B cell (primary cell): Measurements from ENCODE around the gene NDST4. TPM values are rescaled to one million over a fixed set of nuclear protein-coding genes. Genes with fewer than 3 reads are reported as not detected.

Experiments
- ATAC-seq: fragments of 200-7000 bp; cut with Tn5 transposase; one replicate; pipeline ENCODE4 v1.10.0; 2021; ENCODE audit warnings: low read depth, mild to moderate bottlenecking, moderate number of reproducible peaks, moderate library complexity
- CTCF ChIA-PET: fragments of 350-600 bp; sonication (Branson Sonifier 250); formaldehyde crosslinking; loops from one replicate; lab custom pipeline; 2021; ENCODE audit warnings: antibody characterized with exemption, inconsistent platforms; lab: Charles Lee
- POLR2A ChIA-PET: fragments of 350-600 bp; sonication (Branson Sonifier 250); formaldehyde crosslinking; loops from one replicate; lab custom pipeline; 2021; ENCODE audit warnings: antibody characterized with exemption; lab: Charles Lee
- DNase-seq: peaks from one replicate; pipeline ENCODE4 v3.0.0; 2013
- H2AFZ ChIP-seq: 2 replicates; pipeline ENCODE4 v1.6.1; 2012; ENCODE audit warnings: mild to moderate bottlenecking, low read depth, low read length; ENCODE audit not compliant: insufficient read depth, poor library complexity, severe bottlenecking
- H3K27ac ChIP-seq, 2 donors: 1 replicate in 1 of 2; 2 replicates in 1 of 2; pipeline ENCODE4 v1.5.1; 2012 to 2013; ENCODE audit warnings: low read length in 2 of 2, mild to moderate bottlenecking in 2 of 2, moderate library complexity in 1 of 2
- H3K27me3 ChIP-seq, 4 experiments: fragments of 200-600 bp in 1 of 4; sonication (generic) in 1 of 4; replicated peaks in 1 of 4; 1 replicate in 2 of 4; 2 replicates in 2 of 4; pipeline versions ENCODE4 v1.6.1 to v1.7.0; 2013 to 2016; ENCODE audit warnings: low read length in 3 of 4, mild to moderate bottlenecking in 2 of 4, mixed read lengths in 1 of 4, moderate library complexity in 1 of 4; ENCODE audit not compliant: insufficient read depth in 4 of 4, control insufficient read depth in 3 of 4; ENCODE audit errors: control extremely low read depth in 1 of 4
- H3K36me3 ChIP-seq, 2 experiments: replicated peaks in 1 of 2; 1 replicate in 1 of 2; 2 replicates in 1 of 2; pipeline versions ENCODE4 v1.6.1 to v1.7.1; 2013; ENCODE audit warnings: low read length in 1 of 2; ENCODE audit not compliant: insufficient read depth in 2 of 2, control insufficient read depth in 1 of 2; ENCODE audit errors: control extremely low read depth in 1 of 2, extremely low read depth in 1 of 2
- H3K4me1 ChIP-seq, 2 donors: fragments of 200-600 bp in 1 of 2; sonication (generic) in 1 of 2; 1 replicate in 1 of 2; 2 replicates in 1 of 2; pipeline versions ENCODE4 v1.5.1 to v1.6.1; 2013 to 2017; ENCODE audit warnings: low read length in 2 of 2; ENCODE audit not compliant: control insufficient read depth in 2 of 2, insufficient read depth in 2 of 2
- H3K4me2 ChIP-seq: replicated peaks from 2 replicates; pipeline ENCODE3; 2012; ENCODE audit warnings: mild to moderate bottlenecking, low read depth, low read length; ENCODE audit not compliant: poor library complexity, severe bottlenecking
- H3K4me3 ChIP-seq, 5 experiments: fragments of 200-600 bp in 1 of 5; sonication (generic) in 1 of 5; 1 replicate in 3 of 5; 2 replicates in 2 of 5; pipeline versions ENCODE4 v1.5.1 to v1.7.0; 2011 to 2016; ENCODE audit warnings: low read length in 4 of 5, mild to moderate bottlenecking in 4 of 5, low read depth in 2 of 5, control low read depth in 1 of 5, moderate library complexity in 1 of 5; ENCODE audit not compliant: insufficient read depth in 1 of 5; ENCODE audit errors: control extremely low read depth in 1 of 5, extremely low read depth in 1 of 5
- H3K79me2 ChIP-seq: fragments of 200-600 bp; sonication (generic); one replicate; pipeline ENCODE4 v1.6.0; 2016; ENCODE audit warnings: low read length; ENCODE audit not compliant: control insufficient read depth, insufficient read depth
- H3K9ac ChIP-seq: fragments of 200-600 bp; sonication (generic); 2 replicates; pipeline ENCODE4 v1.6.1; 2017; ENCODE audit warnings: mild to moderate bottlenecking, low read length, moderate library complexity
- H3K9me3 ChIP-seq, 3 donors: one replicate each; pipeline versions ENCODE4 v1.6.1 to v1.7.1; 2013; ENCODE audit warnings: low read length in 2 of 3; ENCODE audit not compliant: control insufficient read depth in 2 of 3, insufficient read depth in 1 of 3; ENCODE audit errors: control extremely low read depth in 1 of 3
- H4K20me1 ChIP-seq: 2 replicates; pipeline ENCODE4 v1.6.0; 2012; ENCODE audit warnings: mild to moderate bottlenecking, low read length; ENCODE audit not compliant: insufficient read depth, control insufficient read depth, poor library complexity, severe bottlenecking
- H3K27ac Mint-ChIP-seq: one replicate; pipeline ENCODE4 v1.8.0; 2021; ENCODE audit warnings: mixed read lengths
- H3K27me3 Mint-ChIP-seq: one replicate; pipeline ENCODE4 v1.8.0; 2021; ENCODE audit warnings: mixed read lengths
- H3K4me1 Mint-ChIP-seq: one replicate; pipeline ENCODE4 v1.8.0; 2021; ENCODE audit warnings: mixed read lengths
- H3K4me3 Mint-ChIP-seq: one replicate; pipeline ENCODE4 v1.8.0; 2021; ENCODE audit warnings: mixed read lengths
- H3K9me3 Mint-ChIP-seq: one replicate; pipeline ENCODE4 v1.8.0; 2022; ENCODE audit warnings: mixed read lengths; ENCODE audit not compliant: insufficient read depth
- EZH2 ChIP-seq: IDR thresholded peaks from 2 replicates; pipeline ENCODE4 v1.6.1; 2012; ENCODE audit warnings: borderline replicate concordance, low read depth, mild to moderate bottlenecking, moderate library complexity, low read length; ENCODE audit not compliant: insufficient read depth, poor library complexity, severe bottlenecking
- WGBS: methylation state at CpG from one replicate; pipeline ENCODE4 v1.1.5; 2013; ENCODE audit warnings: missing lambda C conversion rate; ENCODE audit not compliant: insufficient coverage; 5-methylcytosine and 5-hydroxymethylcytosine counted together
- intact Hi-C: fragments of 100-400 bp; cut with micrococcal nuclease; formaldehyde crosslinking; loops from one replicate; pipeline ENCODE4 v1.10.0; 2022
- polyA plus RNA-seq: library from polyadenylated mRNA; depleted of rRNA; stranded (reverse); fragments of >200 nt; gene quantifications from 2 replicates; pipeline ENCODE4 v1.2.3, GENCODE V29; 2012
- total RNA-seq, 2 donors: library from RNA; stranded (reverse); fragments of 120-200 nt in 1 of 2; gene quantifications; 1 replicate in 1 of 2; 2 replicates in 1 of 2; pipeline versions ENCODE4 v1.2.3 to v1.2.4, GENCODE V29; 2013 to 2022
- TF ChIP-seq, protein P1 (sequence below): fragments of 200-600 bp; IDR thresholded peaks from one replicate; pipeline ENCODE4 v1.8.0; 2022; ENCODE audit warnings: antibody characterized with exemption, mild to moderate bottlenecking

The NDST4 gene
- total and polyA plus RNA-seq, 2 donors (not counting 1 experiment from before 2014, with no cell fraction given) = not detected

DNA sequence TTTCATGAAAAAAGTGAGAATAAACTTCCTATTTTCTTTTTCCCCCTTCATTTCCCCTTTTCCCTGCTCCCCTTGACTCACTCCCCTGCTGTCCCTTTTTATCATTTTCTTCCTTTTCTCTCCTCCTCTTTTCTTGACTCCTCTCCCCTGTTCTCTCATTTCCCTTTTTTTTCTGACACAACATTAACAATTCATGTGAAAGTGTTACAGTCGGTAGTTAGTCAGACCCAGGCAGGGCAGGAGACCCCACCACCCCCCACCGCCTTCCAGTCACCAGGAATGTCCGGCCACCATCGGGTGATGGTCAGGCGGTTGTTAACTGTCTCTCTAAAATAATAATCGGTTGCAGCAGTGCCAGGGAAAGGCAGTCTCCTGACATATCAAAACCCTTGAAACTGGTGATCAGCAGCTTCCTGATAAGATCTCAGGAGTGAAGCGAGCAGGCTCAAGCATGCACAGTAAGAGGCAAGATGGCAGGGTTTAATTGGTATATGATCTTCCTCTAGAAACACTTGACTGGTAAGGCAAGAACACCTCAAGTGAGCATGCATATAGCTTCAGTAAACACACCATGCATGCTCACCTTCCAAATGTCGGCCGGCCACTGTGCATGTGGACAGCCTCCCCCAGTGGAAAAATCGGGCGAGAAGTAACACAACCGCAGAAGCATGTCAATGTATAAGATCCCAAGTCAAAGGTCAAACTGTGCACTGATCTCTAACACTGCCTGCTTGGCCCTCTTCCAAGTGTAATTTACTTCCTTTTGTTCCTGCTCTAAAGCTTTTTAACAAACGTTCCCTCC is 191.4 kb downstream of the NDST4 start:
- H3K27me3 ChIP-seq = no peaks in the 10 kb centered on the region
- H3K4me1 ChIP-seq = no peaks in the 10 kb centered on the region
- DNase-seq (peak; percentile 1), ATAC-seq (no peak)
- H3K36me3 ChIP-seq = no peaks in the 10 kb centered on the region
- no peak for TF ChIP-seq EZH2
- TF ChIP-seq, protein P1, sequence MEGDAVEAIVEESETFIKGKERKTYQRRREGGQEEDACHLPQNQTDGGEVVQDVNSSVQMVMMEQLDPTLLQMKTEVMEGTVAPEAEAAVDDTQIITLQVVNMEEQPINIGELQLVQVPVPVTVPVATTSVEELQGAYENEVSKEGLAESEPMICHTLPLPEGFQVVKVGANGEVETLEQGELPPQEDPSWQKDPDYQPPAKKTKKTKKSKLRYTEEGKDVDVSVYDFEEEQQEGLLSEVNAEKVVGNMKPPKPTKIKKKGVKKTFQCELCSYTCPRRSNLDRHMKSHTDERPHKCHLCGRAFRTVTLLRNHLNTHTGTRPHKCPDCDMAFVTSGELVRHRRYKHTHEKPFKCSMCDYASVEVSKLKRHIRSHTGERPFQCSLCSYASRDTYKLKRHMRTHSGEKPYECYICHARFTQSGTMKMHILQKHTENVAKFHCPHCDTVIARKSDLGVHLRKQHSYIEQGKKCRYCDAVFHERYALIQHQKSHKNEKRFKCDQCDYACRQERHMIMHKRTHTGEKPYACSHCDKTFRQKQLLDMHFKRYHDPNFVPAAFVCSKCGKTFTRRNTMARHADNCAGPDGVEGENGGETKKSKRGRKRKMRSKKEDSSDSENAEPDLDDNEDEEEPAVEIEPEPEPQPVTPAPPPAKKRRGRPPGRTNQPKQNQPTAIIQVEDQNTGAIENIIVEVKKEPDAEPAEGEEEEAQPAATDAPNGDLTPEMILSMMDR = no peak
- Mint-ChIP-seq H3K9me3 (no peaks in the 10 kb centered on the region), H3K27me3 (no peaks in the 10 kb centered on the region), H3K4me1 (no peaks in the 10 kb centered on the region), H3K4me3 (no peak overlapping the region), H3K27ac (no peak overlapping the region)
- H3K79me2 ChIP-seq = no peaks in the 10 kb centered on the region
- no peaks in the 10 kb centered on the region for H3K9me3 ChIP-seq
- H3K4me2 ChIP-seq = no peak overlapping the region
- no peak overlapping the region for H3K27ac ChIP-seq
- ChIA-PET CTCF (no interaction called here), POLR2A (no interaction called here)
- H3K9ac ChIP-seq = no peak overlapping the region
- intact Hi-C loops = no loop called here
- no peaks in the 10 kb centered on the region for H4K20me1 ChIP-seq
- WGBS = 96% methylated on average over 11 of the region's 13 CpGs
- H3K4me3 ChIP-seq = no peak overlapping the region
- no peak overlapping the region for H2AFZ ChIP-seq

GRCh38 chr4:114921191-114921590 is 192.2 kb downstream of the NDST4 start:
- H3K79me2 ChIP-seq = no peaks in the 10 kb centered on the region
- ChIA-PET CTCF (no interaction called here), POLR2A (no interaction called here)
- intact Hi-C loops = no loop called here
- no peak overlapping the region for H3K9ac ChIP-seq
- H3K4me1 ChIP-seq = no peaks in the 10 kb centered on the region
- no peak overlapping the region for H2AFZ ChIP-seq
- no peak for TF ChIP-seq EZH2
- TF ChIP-seq, protein P1 = no peak
- H3K27me3 ChIP-seq = no peaks in the 10 kb centered on the region
- H3K4me1 Mint-ChIP-seq = no peaks in the 10 kb centered on the region
- H4K20me1 ChIP-seq = no peaks in the 10 kb centered on the region
- no peaks in the 10 kb centered on the region for H3K9me3 Mint-ChIP-seq
- H3K27me3 Mint-ChIP-seq = no peaks in the 10 kb centered on the region
- no peak overlapping the region for H3K4me2 ChIP-seq
- H3K27ac ChIP-seq = no peak overlapping the region
- no peaks in the 10 kb centered on the region for H3K36me3 ChIP-seq
- H3K27ac Mint-ChIP-seq = no peak overlapping the region
- no peak overlapping the region for H3K4me3 ChIP-seq
- DNase-seq (no peak), ATAC-seq (no peak)
- no CpG with 5 or more reads among the region's 3 CpGs for WGBS
- H3K4me3 Mint-ChIP-seq = no peak overlapping the region
- H3K9me3 ChIP-seq = no peaks in the 10 kb centered on the region
